ENCODE measurements around the gene PCSK4.
A peak's percentile ranks its signal among the peaks of the same experiment; 100 is the strongest.
"Not testable (repeated sequence)": the region's sequence is repeated elsewhere in the genome, so short reads cannot be mapped to it uniquely, and the experiment has no call there.

Gene PCSK4

GRCh38 chr19:1452802-1453524 lies 37.2 kb downstream of the PCSK4 start:
- no peak for DNase-seq

- no peak for DNase-seq
These were observed 38.0 kb downstream of the PCSK4 start for GRCh38 chr19:1451916-1452801.

GRCh38 chr19:1450735-1451731 lies 39.1 kb downstream of the PCSK4 start:
- no peak for DNase-seq

GRCh38 chr19:1449467-1450442 lies 40.4 kb downstream of the PCSK4 start, which contains the start of gene APC2:
Gene APC2, plus strand, starts transcription at chr19:1450121. Its CDS starts 2,881 bp downstream, at chr19:1453002.
- DNase-seq: no peak

- DNase-seq: no peak
These were observed 42.2 kb downstream of the PCSK4 start for GRCh38 chr19:1447944-1448343.

- no peak for DNase-seq
These were observed 42.6 kb downstream of the PCSK4 start for GRCh38 chr19:1447504-1447903.

GRCh38 chr19:1446713-1447481 lies 43.3 kb downstream of the PCSK4 start:
- no peak for DNase-seq

- peak; percentile 17 for DNase-seq
These were observed 44.0 kb downstream of the PCSK4 start for GRCh38 chr19:1445932-1446712.

- no peak for DNase-seq
These were observed 44.8 kb downstream of the PCSK4 start for GRCh38 chr19:1445185-1445931.

- no peak for DNase-seq
These were observed 48.3 kb downstream of the PCSK4 start for GRCh38 chr19:1441677-1442438.

- DNase-seq: no peak
These were observed 49.1 kb downstream of the PCSK4 start for GRCh38 chr19:1441022-1441426.

GRCh38 chr19:1440418-1440801 lies 49.7 kb downstream of the PCSK4 start:
- no peak for DNase-seq

- not testable (repeated sequence) for DNase-seq
These were observed 50.4 kb downstream of the PCSK4 start for GRCh38 chr19:1439525-1440417.

GRCh38 chr19:1438933-1439354 lies 51.2 kb downstream of the PCSK4 start:
- no peak for DNase-seq

GRCh38 chr19:1438035-1438932 lies 51.9 kb downstream of the PCSK4 start, which contains the start of gene RPS15:
Gene RPS15, plus strand, starts transcription at chr19:1438396. Its CDS starts 30 bp downstream, at chr19:1438426.
- peak; percentile 62 for DNase-seq

GRCh38 chr19:1437609-1438008 lies 52.5 kb downstream of the PCSK4 start:
- DNase-seq: no peak
